GM18870 (cell line): ENCODE results near the gene SIVA1.

ENCODE experiments used
- ATAC-seq: cut with Tn5 transposase; IDR thresholded peaks from one replicate; pipeline ENCODE4 v1.9.1; 2021; ENCODE audit warnings: moderate library complexity; ENCODE audit not compliant: unreplicated experiment

Gene SIVA1

DNA sequence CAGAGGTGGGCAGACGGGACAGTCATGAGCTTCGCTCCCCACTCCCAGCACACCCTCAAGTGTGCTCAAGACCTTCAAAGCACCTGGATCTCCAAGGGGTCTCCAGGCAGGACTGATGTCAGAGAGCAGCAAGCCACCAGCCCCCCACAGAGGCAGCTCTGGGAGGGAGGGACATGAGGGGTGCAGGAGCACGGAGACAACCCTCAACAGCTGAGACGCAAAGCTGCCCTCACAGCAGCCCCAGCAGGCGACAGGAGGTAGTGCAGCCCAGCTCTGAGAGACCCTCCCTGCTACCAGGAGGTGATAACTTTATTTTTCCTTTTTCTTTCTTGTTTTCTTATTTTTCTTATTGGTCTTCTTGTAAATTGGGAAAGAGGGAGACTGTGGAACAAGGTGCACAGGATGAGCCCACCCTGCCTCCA is 17.9 kb downstream of the SIVA1 start:
- ATAC-seq = no peak

- no peak for ATAC-seq
Measured at GRCh38 chr14:104771374-104771773, 18.4 kb downstream of the SIVA1 start.

- ATAC-seq = no peak
Measured at GRCh38 chr14:104771918-104772706, 19.2 kb downstream of the SIVA1 start.

GRCh38 chr14:104772707-104773504 is 20.0 kb downstream of the SIVA1 start:
- ATAC-seq = no peak

- ATAC-seq = no peak
Measured at GRCh38 chr14:104773505-104774452, 20.8 kb downstream of the SIVA1 start.

DNA sequence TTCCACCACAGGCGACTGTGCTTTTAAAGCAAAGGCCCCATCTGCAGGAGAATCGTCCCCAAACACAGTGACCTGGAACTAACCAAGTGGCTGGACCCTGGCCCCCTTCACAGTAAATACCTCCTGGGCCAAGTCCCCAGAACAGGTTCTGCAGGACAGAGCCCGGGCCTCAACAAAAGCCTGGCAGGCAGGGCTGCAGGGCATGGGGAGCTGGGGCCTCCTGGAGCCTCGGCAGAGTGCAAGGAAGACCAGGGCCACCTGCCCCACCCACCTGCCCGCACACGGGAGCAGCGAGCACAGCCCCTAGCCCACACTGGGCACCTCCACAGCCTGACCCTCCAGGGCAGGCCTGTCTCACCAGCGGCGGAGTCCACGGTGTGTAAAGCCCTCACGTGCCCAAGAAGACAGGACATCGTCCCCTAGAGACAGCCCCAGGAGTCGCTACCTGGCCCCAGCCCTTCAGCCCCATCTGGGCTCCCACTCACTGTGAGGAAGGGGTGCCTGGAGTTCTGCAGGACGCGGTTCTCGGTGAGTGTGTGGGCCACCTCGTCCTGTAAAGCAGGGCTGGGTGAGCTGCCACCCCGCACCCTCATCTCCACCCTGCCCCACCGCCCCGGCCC is 21.6 kb downstream of the SIVA1 start:
- ATAC-seq = no peak

GRCh38 chr14:104775073-104775489 is 22.1 kb downstream of the SIVA1 start:
- ATAC-seq = no peak

DNA sequence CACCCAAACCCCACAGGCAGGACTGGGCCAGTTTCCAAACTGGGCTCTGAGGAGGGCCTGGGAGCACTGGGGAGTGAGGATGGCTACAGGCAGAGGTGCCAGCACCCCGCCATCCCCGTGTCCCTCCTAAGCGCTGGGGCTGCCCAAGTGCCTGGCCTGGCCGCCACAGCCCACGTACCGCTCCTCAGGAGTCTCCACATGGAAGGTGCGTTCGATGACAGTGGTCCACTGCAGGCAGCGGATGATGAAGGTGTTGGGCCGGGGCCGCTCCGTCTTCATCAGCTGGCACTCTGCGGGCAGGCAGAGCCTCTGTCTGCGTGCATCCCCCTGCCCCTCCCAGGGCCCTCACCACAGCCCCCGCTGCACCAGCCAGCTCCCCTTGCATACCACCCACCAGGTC is 23.5 kb downstream of the SIVA1 start:
- ATAC-seq = no peak

DNA sequence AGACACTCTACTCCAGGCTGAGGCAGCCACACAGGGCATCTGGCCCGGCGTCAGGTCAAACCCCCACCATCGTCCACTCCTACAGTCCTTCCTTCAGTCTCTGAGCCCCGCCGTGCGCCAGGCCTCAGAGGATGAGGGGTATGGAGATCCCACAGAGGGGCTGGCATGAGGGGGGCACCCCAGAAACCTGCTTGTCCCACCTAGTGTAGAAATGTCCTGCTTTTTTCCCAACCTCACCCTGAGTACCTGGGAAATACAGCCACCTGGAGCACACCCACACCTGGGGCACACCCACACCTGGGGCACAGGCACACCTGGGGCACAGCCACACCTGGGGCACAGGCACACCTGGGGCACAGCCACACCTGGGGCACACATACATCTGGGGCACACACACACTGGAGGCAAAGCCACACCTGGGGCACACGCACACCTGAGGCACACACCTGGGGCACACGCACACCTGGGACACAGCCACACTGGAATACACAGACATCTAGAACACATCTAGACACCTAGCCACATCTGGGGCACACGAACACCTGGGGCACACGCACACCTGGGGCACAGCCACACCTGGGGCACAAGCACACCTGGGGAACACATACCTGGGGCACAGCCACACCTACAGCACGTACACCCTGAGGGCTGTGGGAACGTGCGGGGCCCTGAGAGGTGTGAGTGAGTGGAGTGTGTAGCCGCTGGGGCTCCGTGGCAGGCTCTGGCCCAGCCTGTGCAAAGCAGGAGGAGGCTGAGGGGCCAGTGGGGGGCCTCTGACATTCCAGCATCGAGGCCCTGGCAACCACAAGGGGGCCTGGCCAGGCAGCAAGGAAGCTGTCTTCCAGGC is 24.2 kb downstream of the SIVA1 start:
- no peak for ATAC-seq

- no peak for ATAC-seq
Measured at GRCh38 chr14:104777808-104778249, 24.9 kb downstream of the SIVA1 start.

- no peak for ATAC-seq
Measured at GRCh38 chr14:104778694-104779331, 25.9 kb downstream of the SIVA1 start.

DNA sequence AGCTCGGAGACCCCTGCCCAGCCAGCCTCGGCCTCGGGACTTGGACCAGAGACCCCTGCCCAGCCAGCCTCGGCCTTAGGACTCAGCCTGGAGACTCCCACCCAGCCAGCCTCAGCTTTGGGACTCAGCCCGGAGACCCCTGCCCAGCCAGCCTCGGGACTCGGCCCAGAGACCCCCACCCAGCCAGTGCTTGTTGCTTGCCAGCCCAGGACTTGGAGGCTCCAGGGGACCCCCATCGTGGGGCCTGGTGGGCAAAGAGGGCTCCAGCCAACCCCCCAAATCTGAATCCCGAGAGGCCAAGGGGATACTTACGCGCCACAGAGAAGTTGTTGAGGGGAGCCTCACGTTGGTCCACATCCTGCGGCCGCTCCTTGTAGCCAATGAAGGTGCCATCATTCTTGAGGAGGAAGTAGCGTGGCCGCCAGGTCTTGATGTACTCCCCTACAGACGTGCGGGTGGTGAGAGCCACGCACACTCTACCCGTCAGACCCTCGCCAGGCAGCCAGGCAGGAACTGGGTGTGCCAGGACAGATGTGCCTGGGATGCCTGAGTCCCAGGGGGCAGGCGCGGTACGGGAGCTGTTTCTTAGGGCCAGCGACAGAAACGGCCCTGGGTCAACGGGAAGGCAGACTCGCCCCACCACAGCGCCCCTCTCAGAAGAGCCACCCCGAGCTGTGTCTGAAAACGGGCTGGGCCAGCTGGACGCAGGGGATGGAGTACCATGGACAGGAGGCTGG is 27.0 kb downstream of the SIVA1 start:
- ATAC-seq = no peak

DNA sequence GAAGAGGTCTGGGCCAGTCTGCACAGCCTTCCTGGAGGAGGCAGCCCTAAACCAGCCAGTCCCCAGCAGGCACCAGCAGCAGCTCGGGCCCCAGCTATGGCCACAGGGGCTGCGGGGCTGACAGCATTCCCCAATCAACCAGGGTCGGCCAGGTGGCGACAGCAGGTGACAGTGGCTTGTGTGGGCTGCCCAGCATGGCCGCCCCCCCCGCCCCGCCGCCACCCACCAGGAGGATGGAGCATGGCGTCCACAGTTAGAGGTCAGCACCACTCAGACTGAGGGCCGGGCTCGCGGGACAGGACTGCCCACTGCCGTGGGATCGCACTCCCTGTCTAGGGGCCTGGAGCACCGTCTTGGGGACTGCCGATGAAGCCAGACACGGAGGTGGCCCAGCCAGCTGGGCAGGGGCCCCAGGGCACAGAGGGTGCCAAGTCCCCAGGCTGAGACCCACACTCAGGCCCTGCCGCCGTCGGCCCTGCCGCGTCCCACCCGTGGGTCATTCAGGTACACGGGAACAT is 27.6 kb downstream of the SIVA1 start:
- ATAC-seq = no peak

DNA sequence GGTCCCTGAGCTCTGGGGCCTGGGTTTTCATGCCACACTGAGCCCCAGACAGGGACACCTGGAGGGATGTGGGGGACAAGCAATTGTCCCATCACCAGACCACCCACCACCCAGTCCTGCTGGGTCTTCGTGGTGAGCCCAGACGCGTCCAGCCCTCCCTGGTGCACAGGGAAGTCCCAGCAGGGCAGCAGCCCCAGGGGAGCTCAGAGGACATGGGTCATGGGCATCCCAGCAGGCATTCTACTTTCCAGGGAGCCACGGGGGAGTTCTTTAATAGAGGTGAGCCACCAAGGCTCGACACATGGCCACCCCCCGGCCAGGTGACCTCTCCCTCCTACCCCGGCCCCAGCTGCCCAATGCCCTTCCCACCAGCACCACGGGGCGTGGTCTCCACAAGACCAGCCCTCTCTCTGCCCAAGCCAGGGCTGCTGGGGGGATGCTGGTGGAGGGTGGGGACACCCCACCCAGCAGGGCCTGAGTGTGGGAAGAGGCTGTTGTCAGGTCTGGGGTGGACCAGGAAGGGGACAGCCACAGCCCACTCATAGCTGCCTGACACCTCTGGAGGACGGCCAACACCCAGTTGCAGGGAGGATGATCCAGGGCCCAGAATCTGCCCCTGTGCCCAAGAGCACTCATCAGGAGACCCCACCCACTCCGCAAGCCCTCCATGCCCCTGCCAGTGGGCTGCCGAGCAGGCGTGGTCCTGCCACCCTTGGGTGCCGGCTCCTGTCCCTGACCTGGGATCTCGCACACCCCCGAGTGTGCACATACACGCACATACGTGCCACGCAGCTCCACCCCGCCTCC is 28.5 kb downstream of the SIVA1 start:
- ATAC-seq = no peak

DNA sequence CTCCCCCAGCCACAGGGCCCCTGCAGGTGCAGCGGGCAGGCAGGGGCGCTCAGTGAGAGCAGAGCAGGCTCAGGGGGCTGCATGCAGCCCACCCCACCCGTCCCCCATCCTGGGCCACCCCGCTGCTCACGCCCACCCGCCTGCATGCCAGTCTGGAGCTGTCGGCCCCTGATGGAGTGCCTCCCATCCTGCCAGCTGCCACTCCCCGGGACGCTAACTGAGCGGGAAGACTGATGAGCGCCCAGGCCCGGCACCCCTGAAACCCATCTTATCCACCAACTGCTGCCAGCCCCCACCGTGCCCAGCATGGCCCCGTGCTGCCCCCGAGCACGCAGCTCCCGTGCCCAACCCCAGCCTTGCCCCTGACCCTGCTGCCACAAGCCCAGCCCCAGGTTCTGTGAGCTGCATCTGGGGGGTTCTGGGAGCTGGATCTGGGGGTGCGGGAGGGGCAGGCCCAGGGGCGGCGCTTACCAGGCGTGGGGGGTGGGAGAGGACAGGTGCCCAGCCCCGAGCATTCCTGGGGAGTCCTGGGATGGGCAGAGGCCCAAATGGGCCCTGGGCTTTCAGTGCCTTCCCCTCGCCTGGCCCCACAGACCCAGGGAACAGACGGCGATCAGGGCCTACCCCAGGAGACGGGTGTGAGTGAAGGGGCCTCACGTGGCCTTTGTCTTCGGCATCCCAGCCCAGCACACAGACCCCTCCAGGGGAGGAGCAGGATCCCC is 29.3 kb downstream of the SIVA1 start:
- ATAC-seq = no peak

DNA sequence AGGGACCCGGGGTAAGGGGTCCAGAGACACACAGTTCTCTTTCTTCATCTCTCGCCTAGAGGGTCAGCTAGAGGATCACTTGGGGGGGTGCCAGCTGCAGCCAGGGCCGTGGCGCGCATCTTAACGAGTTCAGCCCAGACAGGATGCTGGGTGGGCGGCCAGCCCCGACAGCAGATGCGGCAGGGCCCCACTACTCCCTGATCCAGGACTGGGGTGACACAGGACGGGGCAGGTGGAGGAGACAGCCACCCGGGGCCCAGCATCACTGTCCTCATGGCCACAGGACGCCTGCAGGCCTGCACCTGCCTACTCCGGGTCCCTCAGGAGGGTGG is 29.8 kb downstream of the SIVA1 start:
- ATAC-seq = no peak
